HepG2 (cell line): ENCODE data around the gene VPS37D. TPM values are rescaled to one million over a fixed set of nuclear protein-coding genes. Genes with fewer than 3 reads are reported as not detected.

Experiments
- AHR ChIP-seq: IDR thresholded peaks from 2 replicates; pipeline ENCODE4 v1.6.1; 2018; ENCODE audit warnings: missing genetic modification reagents, missing compliant biosample characterization
- ARHGAP35 ChIP-seq: sonication (generic); formaldehyde crosslinking; IDR thresholded peaks from 2 replicates; pipeline ENCODE4 v1.9.0; 2022; ENCODE audit warnings: mild to moderate bottlenecking, inconsistent platforms, moderate library complexity, missing genetic modification reagents, borderline replicate concordance
- CBX2 ChIP-seq, 2 experiments: fragments of 200-600 bp in 1 of 2; sonication (generic); formaldehyde crosslinking in 1 of 2; IDR thresholded peaks; 2 replicates each; pipeline versions ENCODE4 v1.7.0 to v1.8.1; 2018 to 2022; ENCODE audit warnings: low read depth in 2 of 2, low read length in 1 of 2, mild to moderate bottlenecking in 1 of 2, missing genetic modification reagents in 1 of 2
- ETV5 ChIP-seq: IDR thresholded peaks from 2 replicates; pipeline ENCODE4 v1.6.1; 2018; ENCODE audit warnings: missing biosample characterization, missing genetic modification reagents, inconsistent platforms, borderline replicate concordance
- GATAD2A ChIP-seq: IDR thresholded peaks from 2 replicates; pipeline ENCODE4 v1.6.1; 2016
- GPN1 ChIP-seq: sonication (generic); formaldehyde crosslinking; IDR thresholded peaks from 2 replicates; pipeline ENCODE4 v1.5.1; 2020; ENCODE audit warnings: missing genetic modification reagents, borderline replicate concordance
- JDP2 ChIP-seq: sonication (generic); formaldehyde crosslinking; IDR thresholded peaks from 2 replicates; pipeline ENCODE4 v1.8.1; 2022; ENCODE audit warnings: missing genetic modification reagents, borderline replicate concordance
- KAT7 ChIP-seq: IDR thresholded peaks from 2 replicates; pipeline ENCODE4 v1.6.1; 2018; ENCODE audit warnings: borderline replicate concordance, missing compliant biosample characterization
- POLR2AphosphoS5 ChIP-seq: IDR thresholded peaks from 2 replicates; pipeline ENCODE4 v1.6.1; 2012; ENCODE audit warnings: low read depth, low read length
- PPARG ChIP-seq: conservative IDR thresholded peaks from 2 replicates; pipeline ENCODE4 v1.6.1; 2016; ENCODE audit warnings: missing biosample characterization, missing genetic modification reagents
- SIN3A ChIP-seq: IDR thresholded peaks from 2 replicates; pipeline ENCODE4 v1.6.1; 2011; ENCODE audit warnings: low read depth, mild to moderate bottlenecking, control low read depth, low read length, borderline replicate concordance
- SP140L ChIP-seq: sonication (generic); formaldehyde crosslinking; IDR thresholded peaks from 2 replicates; pipeline ENCODE4 v1.4.0; 2020; ENCODE audit warnings: missing genetic modification reagents, borderline replicate concordance
- SPEN ChIP-seq: sonication (generic); formaldehyde crosslinking; IDR thresholded peaks from 2 replicates; pipeline ENCODE4 v1.5.1; 2020; ENCODE audit warnings: low read depth, mild to moderate bottlenecking, missing genetic modification reagents
- SRSF9 ChIP-seq: fragments of 200-400 bp; formaldehyde crosslinking; IDR thresholded peaks from 2 replicates; pipeline ENCODE4 v1.6.1; 2018; ENCODE audit warnings: borderline replicate concordance, mild to moderate bottlenecking, low read depth, low read length; ENCODE audit not compliant: insufficient read depth, poor library complexity, severe bottlenecking
- ZFP36L2 ChIP-seq: sonication (generic); formaldehyde crosslinking; IDR thresholded peaks from 2 replicates; pipeline ENCODE4 v1.4.0; 2020; ENCODE audit warnings: missing genetic modification reagents
- ZNF34 ChIP-seq: sonication (generic); formaldehyde crosslinking; IDR thresholded peaks from 2 replicates; pipeline ENCODE4 v1.4.0; 2020; ENCODE audit warnings: mild to moderate bottlenecking, missing genetic modification reagents, borderline replicate concordance
- ZNF460 ChIP-seq: sonication (generic); formaldehyde crosslinking; IDR thresholded peaks from 2 replicates; pipeline ENCODE4 v1.5.1; 2020; ENCODE audit warnings: missing genetic modification reagents, mild to moderate bottlenecking, borderline replicate concordance
- ZNF772 ChIP-seq: sonication (generic); formaldehyde crosslinking; IDR thresholded peaks from 2 replicates; pipeline ENCODE4 v1.5.0; 2020; ENCODE audit warnings: mild to moderate bottlenecking, missing genetic modification reagents
- polyA plus RNA-seq, 8 experiments: library from polyadenylated mRNA; depleted of rRNA in 3 of 8; stranded (reverse) in 7 of 8; unstranded in 1 of 8; fragments of >200 nt; fragmentation: Illumina TruSeq in 4 of 8; extraction: Trizol in 4 of 8; gene quantifications; 2 replicates each; pipeline versions ENCODE4 v1.2.1 to v1.2.3, GENCODE V29; 2011 to 2016; ENCODE audit warnings: low read depth in 4 of 8, missing spikeins in 1 of 8, mixed read lengths in 1 of 8; ENCODE audit not compliant: insufficient read depth in 1 of 8
- total RNA-seq, 5 experiments: library from RNA; depleted of rRNA; stranded (reverse); fragments of >200 nt; fragmentation: Illumina TruSeq; extraction: Trizol; gene quantifications; 2 replicates each; pipeline ENCODE4 v1.2.3, GENCODE V29; 2016; ENCODE audit warnings: low read depth in 1 of 5
- TF ChIP-seq, protein P1 (sequence below): sonication (generic); formaldehyde crosslinking; conservative IDR thresholded peaks from 2 replicates; pipeline ENCODE4 v1.4.0; 2020; ENCODE audit warnings: missing genetic modification reagents
- TF ChIP-seq, protein P2 (sequence below): sonication (generic); formaldehyde crosslinking; IDR thresholded peaks from 2 replicates; pipeline ENCODE4 v1.4.0; 2020; ENCODE audit warnings: missing genetic modification reagents
- TF ChIP-seq, protein P3 (sequence below): fragments of 450-650 bp; IDR thresholded peaks from 2 replicates; pipeline ENCODE4 v1.6.1; 2017; ENCODE audit warnings: mild to moderate bottlenecking
- TF ChIP-seq, protein P4 (sequence below): sonication (generic); formaldehyde crosslinking; IDR thresholded peaks from 2 replicates; pipeline ENCODE4 v1.4.0; 2020; ENCODE audit warnings: mild to moderate bottlenecking, missing genetic modification reagents

The VPS37D gene
- total and polyA plus RNA-seq, 2 of the 13 experiments (the other 11 are each of a cell fraction or from before 2014, with no cell fraction given): 3.8 to 6.3 TPM

DNA sequence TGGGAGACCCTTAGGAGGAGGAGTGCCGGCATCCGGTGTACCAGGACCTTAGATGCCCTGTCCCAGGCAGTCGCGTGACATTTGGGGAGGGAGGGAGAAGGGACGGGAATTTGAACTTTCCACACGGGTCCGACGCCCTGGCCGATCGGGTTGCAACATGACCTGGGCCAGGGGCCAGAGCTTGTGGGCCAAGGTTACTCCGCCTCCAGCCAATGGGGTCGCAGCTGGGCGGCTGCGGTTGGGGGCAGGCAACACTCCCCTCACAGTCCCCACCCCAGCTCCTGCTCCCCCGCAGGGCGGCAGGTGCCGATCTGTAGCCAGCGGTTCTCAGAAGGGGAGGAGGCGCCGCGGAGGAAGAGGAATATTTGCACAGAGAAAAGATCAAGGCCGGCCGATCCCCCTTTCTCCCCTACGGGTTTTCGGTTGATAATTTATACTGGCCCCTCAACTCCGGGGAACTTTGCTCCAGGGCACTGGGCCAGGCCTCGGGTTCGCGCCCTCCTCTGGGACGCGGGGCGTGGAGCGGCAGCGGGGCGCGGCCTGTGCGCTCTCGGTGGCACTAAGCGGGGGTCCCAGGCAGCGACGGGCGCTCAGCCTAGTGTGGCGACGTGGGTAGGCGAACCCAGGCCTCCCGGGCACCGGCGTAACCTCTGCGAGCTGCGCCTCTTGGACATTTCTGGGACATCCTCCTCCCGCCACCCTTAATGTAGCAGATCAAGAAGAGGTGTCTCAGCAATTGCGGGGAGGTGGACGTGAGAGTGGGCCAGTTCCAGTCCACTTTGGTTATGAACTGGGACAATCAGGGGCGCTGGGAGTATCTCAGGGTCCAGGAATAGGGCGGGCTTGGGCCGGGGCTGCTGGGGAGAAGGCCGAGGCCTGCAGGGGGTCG lies 44.5 kb upstream of the VPS37D start (continued):
- TF ChIP-seq, protein P1, sequence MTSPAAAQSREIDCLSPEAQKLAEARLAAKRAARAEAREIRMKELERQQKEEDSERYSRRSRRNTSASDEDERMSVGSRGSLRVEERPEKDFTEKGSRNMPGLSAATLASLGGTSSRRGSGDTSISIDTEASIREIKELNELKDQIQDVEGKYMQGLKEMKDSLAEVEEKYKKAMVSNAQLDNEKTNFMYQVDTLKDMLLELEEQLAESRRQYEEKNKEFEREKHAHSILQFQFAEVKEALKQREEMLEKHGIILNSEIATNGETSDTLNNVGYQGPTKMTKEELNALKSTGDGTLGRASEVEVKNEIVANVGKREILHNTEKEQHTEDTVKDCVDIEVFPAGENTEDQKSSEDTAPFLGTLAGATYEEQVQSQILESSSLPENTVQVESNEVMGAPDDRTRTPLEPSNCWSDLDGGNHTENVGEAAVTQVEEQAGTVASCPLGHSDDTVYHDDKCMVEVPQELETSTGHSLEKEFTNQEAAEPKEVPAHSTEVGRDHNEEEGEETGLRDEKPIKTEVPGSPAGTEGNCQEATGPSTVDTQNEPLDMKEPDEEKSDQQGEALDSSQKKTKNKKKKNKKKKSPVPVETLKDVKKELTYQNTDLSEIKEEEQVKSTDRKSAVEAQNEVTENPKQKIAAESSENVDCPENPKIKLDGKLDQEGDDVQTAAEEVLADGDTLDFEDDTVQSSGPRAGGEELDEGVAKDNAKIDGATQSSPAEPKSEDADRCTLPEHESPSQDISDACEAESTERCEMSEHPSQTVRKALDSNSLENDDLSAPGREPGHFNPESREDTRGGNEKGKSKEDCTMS (CRISPR knock-in tag): no peak
- TF ChIP-seq, protein P2, sequence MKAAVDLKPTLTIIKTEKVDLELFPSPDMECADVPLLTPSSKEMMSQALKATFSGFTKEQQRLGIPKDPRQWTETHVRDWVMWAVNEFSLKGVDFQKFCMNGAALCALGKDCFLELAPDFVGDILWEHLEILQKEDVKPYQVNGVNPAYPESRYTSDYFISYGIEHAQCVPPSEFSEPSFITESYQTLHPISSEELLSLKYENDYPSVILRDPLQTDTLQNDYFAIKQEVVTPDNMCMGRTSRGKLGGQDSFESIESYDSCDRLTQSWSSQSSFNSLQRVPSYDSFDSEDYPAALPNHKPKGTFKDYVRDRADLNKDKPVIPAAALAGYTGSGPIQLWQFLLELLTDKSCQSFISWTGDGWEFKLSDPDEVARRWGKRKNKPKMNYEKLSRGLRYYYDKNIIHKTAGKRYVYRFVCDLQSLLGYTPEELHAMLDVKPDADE (CRISPR knock-in tag): 0 out of 2 replicates have a peak, but pooled peaks have one; percentile 12
- TF ChIP-seq ZNF772 (CRISPR knock-in tag) (peak; percentile 65), AHR (CRISPR knock-in tag) (peak; percentile 96), ARHGAP35 (no peak; the same call in 1 of the 2 replicates), POLR2AphosphoS5 (peak; percentile 80), PPARG (CRISPR knock-in tag) (peak; percentile 68; the same call in 1 of the 2 replicates), ETV5 (CRISPR knock-in tag) (peak; percentile 62), ZNF460 (CRISPR knock-in tag) (no peak; the same call in 1 of the 2 replicates), SIN3A (peak; percentile 48; the same call in 1 of the 2 replicates), GATAD2A (CRISPR knock-in tag) (peak; percentile 87), SPEN (CRISPR knock-in tag) (peak; percentile 93; the same call in 1 of the 2 replicates), CBX2 (IDR thresholded peaks at IDR 0.05; ENCODE audit: low read depth, low read length) (no peak), CBX2 (CRISPR knock-in tag; IDR thresholded peaks at IDR 0.05; ENCODE audit: low read depth) (no peak), SP140L (no peak), KAT7 (CRISPR knock-in tag) (no peak), GPN1 (CRISPR knock-in tag) (no peak), ZFP36L2 (no peak), JDP2 (CRISPR knock-in tag) (no peak), ZNF34 (CRISPR knock-in tag) (no peak), SRSF9 (no peak)
- TF ChIP-seq, protein P3, sequence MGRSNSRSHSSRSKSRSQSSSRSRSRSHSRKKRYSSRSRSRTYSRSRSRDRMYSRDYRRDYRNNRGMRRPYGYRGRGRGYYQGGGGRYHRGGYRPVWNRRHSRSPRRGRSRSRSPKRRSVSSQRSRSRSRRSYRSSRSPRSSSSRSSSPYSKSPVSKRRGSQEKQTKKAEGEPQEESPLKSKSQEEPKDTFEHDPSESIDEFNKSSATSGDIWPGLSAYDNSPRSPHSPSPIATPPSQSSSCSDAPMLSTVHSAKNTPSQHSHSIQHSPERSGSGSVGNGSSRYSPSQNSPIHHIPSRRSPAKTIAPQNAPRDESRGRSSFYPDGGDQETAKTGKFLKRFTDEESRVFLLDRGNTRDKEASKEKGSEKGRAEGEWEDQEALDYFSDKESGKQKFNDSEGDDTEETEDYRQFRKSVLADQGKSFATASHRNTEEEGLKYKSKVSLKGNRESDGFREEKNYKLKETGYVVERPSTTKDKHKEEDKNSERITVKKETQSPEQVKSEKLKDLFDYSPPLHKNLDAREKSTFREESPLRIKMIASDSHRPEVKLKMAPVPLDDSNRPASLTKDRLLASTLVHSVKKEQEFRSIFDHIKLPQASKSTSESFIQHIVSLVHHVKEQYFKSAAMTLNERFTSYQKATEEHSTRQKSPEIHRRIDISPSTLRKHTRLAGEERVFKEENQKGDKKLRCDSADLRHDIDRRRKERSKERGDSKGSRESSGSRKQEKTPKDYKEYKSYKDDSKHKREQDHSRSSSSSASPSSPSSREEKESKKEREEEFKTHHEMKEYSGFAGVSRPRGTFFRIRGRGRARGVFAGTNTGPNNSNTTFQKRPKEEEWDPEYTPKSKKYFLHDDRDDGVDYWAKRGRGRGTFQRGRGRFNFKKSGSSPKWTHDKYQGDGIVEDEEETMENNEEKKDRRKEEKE: no peak
- TF ChIP-seq, protein P4, sequence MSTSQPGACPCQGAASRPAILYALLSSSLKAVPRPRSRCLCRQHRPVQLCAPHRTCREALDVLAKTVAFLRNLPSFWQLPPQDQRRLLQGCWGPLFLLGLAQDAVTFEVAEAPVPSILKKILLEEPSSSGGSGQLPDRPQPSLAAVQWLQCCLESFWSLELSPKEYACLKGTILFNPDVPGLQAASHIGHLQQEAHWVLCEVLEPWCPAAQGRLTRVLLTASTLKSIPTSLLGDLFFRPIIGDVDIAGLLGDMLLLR (CRISPR knock-in tag): no peak
